Activated CD4-positive, alpha-beta T cell treated with anti-CD3 and anti-CD28 coated beads, Interleukin-2, amount 10 ng/mL, durations not matched to agents 7 days and 5 days (primary cell): ENCODE results near the gene DIABLO. TPM values are rescaled to one million over a fixed set of nuclear protein-coding genes. Genes with fewer than 3 reads are reported as not detected.
"Not testable (repeated sequence)": the region's sequence is repeated elsewhere in the genome, so short reads cannot be mapped to it uniquely, and the experiment has no call there.

Source experiments
- CTCF ChIA-PET: fragments of 350-600 bp; sonication (Branson Sonifier 250); formaldehyde crosslinking; loops from one replicate; lab custom pipeline; 2021; ENCODE audit warnings: antibody characterized with exemption; lab: Charles Lee
- POLR2A ChIA-PET: fragments of 350-600 bp; sonication (Branson Sonifier 250); formaldehyde crosslinking; loops from one replicate; lab custom pipeline; 2021; ENCODE audit warnings: antibody characterized with exemption; lab: Charles Lee
- DNase-seq: peaks from one replicate; pipeline ENCODE4 v3.0.0-alpha.2; 2020
- H3K27ac Mint-ChIP-seq: one replicate; pipeline ENCODE4 v1.8.0; 2021; ENCODE audit warnings: mild to moderate bottlenecking, moderate library complexity, mixed read lengths
- H3K27me3 Mint-ChIP-seq: one replicate; pipeline ENCODE4 v1.8.0; 2021; ENCODE audit warnings: mixed read lengths
- H3K36me3 Mint-ChIP-seq: one replicate; pipeline ENCODE4 v1.8.0; 2021; ENCODE audit warnings: low read depth, mixed read lengths
- H3K4me1 Mint-ChIP-seq: one replicate; pipeline ENCODE4 v1.8.0; 2021; ENCODE audit warnings: mixed read lengths
- H3K4me3 Mint-ChIP-seq: one replicate; pipeline ENCODE4 v1.8.0; 2021; ENCODE audit warnings: mild to moderate bottlenecking, moderate library complexity, mixed read lengths
- H3K9me3 Mint-ChIP-seq: one replicate; pipeline ENCODE4 v1.8.0; 2021; ENCODE audit warnings: mixed read lengths
- total RNA-seq, 2 experiments: library from RNA; stranded (reverse); gene quantifications; one replicate each; pipeline ENCODE4 v1.2.3, GENCODE V29; 2021

DIABLO gene
- total RNA-seq, 2 experiments from 2014 or later: 36.1 to 37.7 TPM

- POLR2A ChIA-PET: no interaction called here
- peaks cover 25% of the 10 kb centered on the region for H3K36me3 Mint-ChIP-seq
- no peak overlapping the region for H3K4me3 Mint-ChIP-seq
- peak overlapping the region; percentile 2 for H3K27ac Mint-ChIP-seq
- DNase-seq: no peak
- CTCF ChIA-PET: interaction anchor here (0.6 to 0.9 kb wide), 4 partner anchors 11 to 344 kb away, joined by 3 read pairs; no protein-coding TSS in a partner anchor
- H3K9me3 Mint-ChIP-seq: no peaks in the 10 kb centered on the region
- peaks cover 12% of the 10 kb centered on the region for H3K27me3 Mint-ChIP-seq
- peaks cover 8% of the 10 kb centered on the region for H3K4me1 Mint-ChIP-seq
These were observed 17.6 kb downstream of the DIABLO start for GRCh38 chr12:122208073-122208820.

- Mint-ChIP-seq H3K27me3 (peaks cover 20% of the 10 kb centered on the region), H3K27ac (no peak overlapping the region), H3K4me1 (peaks cover 13% of the 10 kb centered on the region), H3K4me3 (no peak overlapping the region), H3K9me3 (no peaks in the 10 kb centered on the region), H3K36me3 (peaks cover 25% of the 10 kb centered on the region)
- no peak for DNase-seq
- CTCF ChIA-PET: no interaction called here
- POLR2A ChIA-PET: no interaction called here
These were observed 18.5 kb downstream of the DIABLO start for GRCh38 chr12:122207391-122207790.

- Mint-ChIP-seq H3K9me3 (no peaks in the 10 kb centered on the region), H3K27me3 (peaks cover 20% of the 10 kb centered on the region), H3K4me1 (peaks cover 13% of the 10 kb centered on the region), H3K27ac (no peak overlapping the region), H3K4me3 (no peak overlapping the region), H3K36me3 (peaks cover 22% of the 10 kb centered on the region)
- no peak for DNase-seq
- ChIA-PET POLR2A (no interaction called here), CTCF (no interaction called here)
These were observed 18.9 kb downstream of the DIABLO start for GRCh38 chr12:122206976-122207375.

- DNase-seq: no peak
- POLR2A ChIA-PET: no interaction called here
- H3K27ac Mint-ChIP-seq: no peak overlapping the region
These were observed 19.6 kb downstream of the DIABLO start for GRCh38 chr12:122206111-122206881.

GRCh38 chr12:122205053-122205925, 20.6 kb downstream of the DIABLO start:
- H3K27ac Mint-ChIP-seq: no peak overlapping the region
- H3K4me3 Mint-ChIP-seq: peak overlapping the region; percentile 57
- ChIA-PET POLR2A (no interaction called here), CTCF (interaction anchor here (0.7 to 2.0 kb wide), 3 partner anchors 10 to 22 kb away, joined by 3 to 7 read pairs (median 5); partner anchors contain the start of gene LRRC43)
- DNase-seq: no peak
- peaks cover 26% of the 10 kb centered on the region for H3K27me3 Mint-ChIP-seq
- peaks cover 13% of the 10 kb centered on the region for H3K4me1 Mint-ChIP-seq
- peaks cover 14% of the 10 kb centered on the region for H3K36me3 Mint-ChIP-seq
- H3K9me3 Mint-ChIP-seq: no peaks in the 10 kb centered on the region

More at GRCh38 chr12:122206111-122206881, 19.6 kb downstream of the DIABLO start:
- Mint-ChIP-seq H3K9me3 (no peaks in the 10 kb centered on the region), H3K36me3 (peaks cover 17% of the 10 kb centered on the region), H3K4me3 (no peak overlapping the region), H3K27me3 (peaks cover 23% of the 10 kb centered on the region), H3K4me1 (peaks cover 13% of the 10 kb centered on the region)
- CTCF ChIA-PET: interaction anchor here (0.6 to 2.0 kb wide), 3 partner anchors 15 to 114 kb away, joined by 3 to 7 read pairs (median 5); partner anchors contain the start of gene LRRC43

- Mint-ChIP-seq H3K27me3 (peaks cover 31% of the 10 kb centered on the region), H3K9me3 (no peaks in the 10 kb centered on the region), H3K36me3 (peaks cover 8% of the 10 kb centered on the region), H3K4me3 (peak overlapping the region; percentile 51), H3K4me1 (peaks cover 13% of the 10 kb centered on the region), H3K27ac (no peak overlapping the region)
- POLR2A ChIA-PET: no interaction called here
- CTCF ChIA-PET: interaction anchor here (0.7 to 2.0 kb wide), 3 partner anchors 11 to 22 kb away, joined by 3 to 7 read pairs (median 5); partner anchors contain the start of gene LRRC43
- no peak for DNase-seq
These were observed 21.4 kb downstream of the DIABLO start for GRCh38 chr12:122204167-122205052.

- Mint-ChIP-seq H3K4me3 (peak within 1 kb of the TSS; percentile 72), H3K9me3 (no peaks in the 10 kb centered on the region), H3K36me3 (peaks cover 6% of the 10 kb centered on the region), H3K4me1 (peaks cover 13% of the 10 kb centered on the region), H3K27me3 (peaks cover 31% of the 10 kb centered on the region), H3K27ac (no peak within 1 kb of the TSS)
- peak; percentile 66 for DNase-seq
- CTCF ChIA-PET: interaction anchor here (1.0 kb wide), 1 partner anchor 9 kb away, joined by 4 read pairs; no protein-coding TSS in a partner anchor
- POLR2A ChIA-PET: no interaction called here
These were observed 22.3 kb downstream of the DIABLO start, which contains the start of gene B3GNT4 for GRCh38 chr12:122203301-122204166. B3GNT4 (plus strand) TSS chr12:122203709; CDS start chr12:122204619, 910 bp downstream.

- H3K27ac Mint-ChIP-seq, DNase-seq: not testable (repeated sequence)
These were observed 23.0 kb downstream of the DIABLO start for GRCh38 chr12:122202811-122203210.

GRCh38 chr12:122202017-122202416, 23.8 kb downstream of the DIABLO start:
- H3K4me1 Mint-ChIP-seq: peaks cover 13% of the 10 kb centered on the region
- no peaks in the 10 kb centered on the region for H3K9me3 Mint-ChIP-seq
- no peak for DNase-seq
- CTCF ChIA-PET: no interaction called here
- H3K4me3 Mint-ChIP-seq: no peak overlapping the region
- peaks cover 39% of the 10 kb centered on the region for H3K27me3 Mint-ChIP-seq
- H3K36me3 Mint-ChIP-seq: no peaks in the 10 kb centered on the region
- H3K27ac Mint-ChIP-seq: no peak overlapping the region
- POLR2A ChIA-PET: no interaction called here

More at GRCh38 chr12:122202811-122203210, 23.0 kb downstream of the DIABLO start:
- H3K36me3 Mint-ChIP-seq, POLR2A ChIA-PET, H3K9me3 Mint-ChIP-seq: not testable (repeated sequence)
- peak overlapping the region; percentile 72 for H3K4me3 Mint-ChIP-seq
- peaks cover 13% of the 10 kb centered on the region for H3K4me1 Mint-ChIP-seq
- CTCF ChIA-PET: interaction anchor here (1.0 kb wide), 1 partner anchor 9 kb away, joined by 4 read pairs; no protein-coding TSS in a partner anchor
- H3K27me3 Mint-ChIP-seq: peaks cover 35% of the 10 kb centered on the region

GRCh38 chr12:122201381-122201780, 24.5 kb downstream of the DIABLO start:
- H3K27me3 Mint-ChIP-seq: peaks cover 44% of the 10 kb centered on the region
- H3K4me3 Mint-ChIP-seq: peak overlapping the region; percentile 43
- H3K36me3 Mint-ChIP-seq: no peaks in the 10 kb centered on the region
- peaks cover 13% of the 10 kb centered on the region for H3K4me1 Mint-ChIP-seq
- no peak for DNase-seq
- ChIA-PET CTCF (no interaction called here), POLR2A (no interaction called here)
- H3K9me3 Mint-ChIP-seq: no peaks in the 10 kb centered on the region
- no peak overlapping the region for H3K27ac Mint-ChIP-seq
